Upper lobe of left lung (tissue), 4 donors: ENCODE measurements around the gene CAMK1D.

Experiments used
- CTCF ChIP-seq, 6 experiments: fragments of 450-650 bp in 4 of 6; fragments of 200-600 bp in 2 of 6; sonication (generic) in 2 of 6; IDR thresholded peaks; one replicate each; pipeline ENCODE4 v1.5.1; 2016 to 2019; ENCODE audit warnings: antibody characterized with exemption in 6 of 6
- EP300 ChIP-seq, 4 donors: sonication (generic); formaldehyde crosslinking; IDR thresholded peaks; one replicate each; pipeline ENCODE4 v1.5.1; 2017; ENCODE audit warnings: antibody characterized with exemption in 4 of 4, control low read depth in 2 of 4
- POLR2A ChIP-seq, 4 donors: fragments of 450-650 bp; IDR thresholded peaks; one replicate each; pipeline ENCODE4 v1.5.1; 2016 to 2017; ENCODE audit warnings: antibody characterized with exemption in 4 of 4, mild to moderate bottlenecking in 2 of 4
- POLR2AphosphoS5 ChIP-seq, 2 donors: sonication (generic); formaldehyde crosslinking; IDR thresholded peaks; one replicate each; pipeline ENCODE4 v1.5.1; 2017; ENCODE audit warnings: antibody characterized with exemption in 2 of 2

DNA sequence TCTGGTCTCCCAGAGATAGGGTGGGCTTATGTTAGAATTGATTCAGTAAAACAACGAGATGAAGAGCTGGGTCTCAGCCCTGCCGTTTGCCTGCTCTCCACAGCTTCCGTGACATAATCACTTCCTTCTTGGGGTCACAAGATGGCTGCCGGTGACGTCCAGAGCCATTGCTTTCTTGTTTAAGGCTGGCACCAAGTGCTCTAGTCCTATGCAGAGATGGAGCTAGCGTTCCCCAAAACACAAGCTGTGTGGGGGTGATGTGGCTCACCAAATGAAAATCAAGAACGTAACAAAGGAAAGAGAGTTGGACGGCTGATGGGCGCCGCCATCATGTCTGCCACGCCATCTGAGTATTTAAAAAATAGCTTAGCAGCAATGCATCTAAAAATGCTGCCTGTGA, 296.1 kb downstream of the CAMK1D start:
- TF ChIP-seq CTCF (IDR thresholded peaks at IDR 0.05) (no peak), POLR2AphosphoS5 (IDR thresholded peaks at IDR 0.05) (no peak), POLR2A (IDR thresholded peaks at IDR 0.05) (no peak), EP300 (IDR thresholded peaks at IDR 0.05) (no peak)
